ENCODE results near the gene EBF3.

The EBF3 gene

GRCh38 chr10:129877773-129878371 lies 86.2 kb downstream of the EBF3 start:
- DNase-seq (ENCODE audit: extremely low spot score), result peak; percentile 39
- TF ChIP-seq CTCF (IDR thresholded peaks at IDR 0.05; ENCODE audit: control extremely low read depth, extremely low read depth, low read depth, missing control alignments), result peak; percentile 49
- CTCF ChIA-PET, result interaction anchor here (1.7 to 5.2 kb wide), 2 partner anchors 10 to 20 kb away, joined by 5 to 24 read pairs; no protein-coding TSS in a partner anchor
- POLR2A ChIA-PET, result no interaction called here

GRCh38 chr10:129876838-129877237 lies 87.2 kb downstream of the EBF3 start:
- POLR2A ChIA-PET, result no interaction called here
- no peak for TF ChIP-seq CTCF (IDR thresholded peaks at IDR 0.05; ENCODE audit: control extremely low read depth, extremely low read depth, low read depth, missing control alignments)

DNA sequence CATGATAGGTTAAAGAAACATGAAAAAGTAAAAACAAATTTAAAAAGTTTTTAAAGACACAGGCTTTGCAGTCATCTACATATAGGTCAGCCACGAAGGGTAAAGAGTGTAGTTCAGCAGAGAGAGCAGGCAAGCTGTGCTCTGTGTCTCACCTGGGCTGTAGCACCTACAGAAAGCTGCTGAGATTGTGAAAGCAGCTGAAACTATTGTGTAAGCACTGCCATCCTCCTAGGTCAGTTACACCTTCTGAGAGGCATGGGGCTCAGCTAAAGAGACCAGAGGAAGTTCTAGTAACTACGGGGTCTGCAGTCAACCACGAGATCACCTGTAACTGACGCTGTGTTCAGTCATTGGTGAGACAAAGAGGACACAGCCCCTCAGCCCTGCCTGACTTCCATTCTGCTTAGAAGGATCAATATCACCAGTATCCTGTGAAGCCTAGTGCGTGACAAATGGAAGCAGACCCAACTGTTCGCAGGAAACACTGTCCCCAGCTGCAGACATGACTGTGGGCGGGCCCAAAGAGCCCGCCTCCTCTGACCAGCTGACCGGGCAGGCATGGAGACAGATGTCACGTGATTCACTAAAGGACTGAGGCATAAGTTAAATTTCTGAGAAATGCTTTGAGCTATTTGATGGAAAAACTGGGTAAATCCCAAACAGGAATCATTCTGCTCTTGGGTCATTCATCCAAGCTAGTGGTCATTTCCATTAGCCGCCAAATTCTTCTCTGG lies 87.9 kb downstream of the EBF3 start:
- CTCF ChIA-PET, result interaction anchor here (0.8 to 5.2 kb wide), 3 partner anchors 12 to 21 kb away, joined by 3 to 24 read pairs (median 5); no protein-coding TSS in a partner anchor
- no peak for TF ChIP-seq CTCF (IDR thresholded peaks at IDR 0.05; ENCODE audit: control extremely low read depth, extremely low read depth, low read depth, missing control alignments)
- no peak for DNase-seq (ENCODE audit: extremely low spot score)
- POLR2A ChIA-PET, result no interaction called here

More at GRCh38 chr10:129876838-129877237, 87.2 kb downstream of the EBF3 start:
- CTCF ChIA-PET, result interaction anchor here (0.7 to 5.2 kb wide), 4 partner anchors 11 to 1042 kb away, joined by 3 to 24 read pairs (median 4); no protein-coding TSS in a partner anchor
- DNase-seq (ENCODE audit: extremely low spot score), result no peak

DNA sequence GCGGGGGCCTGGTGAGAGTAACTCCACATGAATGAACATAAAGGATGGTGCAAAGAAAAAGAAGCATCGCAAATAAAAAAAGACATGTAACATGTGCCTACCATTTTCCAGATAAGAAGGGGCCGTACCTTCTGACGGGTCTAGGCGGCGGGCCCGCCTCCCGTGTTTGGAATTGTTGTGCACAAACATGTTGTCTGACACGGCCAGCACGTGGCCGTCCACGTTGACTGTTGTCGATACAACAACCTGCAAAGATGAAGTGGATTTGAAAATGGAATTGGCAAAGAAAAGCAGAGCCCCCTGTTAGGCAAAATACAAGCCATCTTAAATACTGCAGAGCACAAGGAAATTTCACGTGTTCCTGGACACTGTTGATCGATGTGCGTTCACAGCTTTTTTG lies 90.7 kb downstream of the EBF3 start:
- no peak for TF ChIP-seq CTCF (IDR thresholded peaks at IDR 0.05; ENCODE audit: control extremely low read depth, extremely low read depth, low read depth, missing control alignments)
- ChIA-PET CTCF (no interaction called here), POLR2A (no interaction called here)
- no peak for DNase-seq (ENCODE audit: extremely low spot score)

GRCh38 chr10:129871966-129872365 lies 92.1 kb downstream of the EBF3 start:
- TF ChIP-seq CTCF (IDR thresholded peaks at IDR 0.05; ENCODE audit: control extremely low read depth, extremely low read depth, low read depth, missing control alignments), result no peak
- CTCF ChIA-PET, result no interaction called here
- POLR2A ChIA-PET, result no interaction called here
- DNase-seq (ENCODE audit: extremely low spot score), result no peak

GRCh38 chr10:129870961-129871621 lies 93.0 kb downstream of the EBF3 start:
- no peak for DNase-seq (ENCODE audit: extremely low spot score)
- POLR2A ChIA-PET, result no interaction called here
- TF ChIP-seq CTCF (IDR thresholded peaks at IDR 0.05; ENCODE audit: control extremely low read depth, extremely low read depth, low read depth, missing control alignments), result no peak
- CTCF ChIA-PET, result interaction anchor here (0.9 kb wide), 1 partner anchor 11 kb away, joined by 3 read pairs; no protein-coding TSS in a partner anchor
